ENCODE measurements around the gene TRIP10.

DNA sequence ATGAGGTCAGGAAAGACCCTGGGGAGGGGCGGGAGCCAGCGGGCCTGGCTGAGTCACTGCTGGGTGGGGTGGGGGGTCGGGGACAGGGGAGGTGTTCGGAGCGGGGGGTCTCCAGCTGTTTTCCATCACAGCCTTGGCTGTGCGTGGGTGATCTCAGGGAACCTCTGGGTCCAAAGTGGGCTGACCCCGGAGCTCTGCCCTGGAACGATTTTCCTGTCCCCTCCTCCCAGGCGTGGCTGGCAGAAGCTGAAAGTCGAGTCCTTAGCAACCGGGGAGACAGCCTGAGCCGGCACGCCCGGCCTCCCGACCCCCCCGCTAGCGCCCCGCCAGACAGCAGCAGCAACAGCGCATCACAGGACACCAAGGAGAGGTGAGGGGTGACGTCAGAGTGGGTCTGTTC lies 10.6 kb downstream of the TRIP10 start:
- TF ChIP-seq TAF1 (IDR thresholded peaks at IDR 0.05; ENCODE audit: low read depth, low read length) = no peak
- no peak for TF ChIP-seq POLR2A (IDR thresholded peaks at IDR 0.05; ENCODE audit: low read depth, low read length)
- TF ChIP-seq POLR2AphosphoS5 (IDR thresholded peaks at IDR 0.05; ENCODE audit: low read depth, low read length) = no peak
- no peak for TF ChIP-seq PAX5 (IDR thresholded peaks at IDR 0.05; ENCODE audit: insufficient read depth, low read length, severe bottlenecking)
- no peak for TF ChIP-seq SPI1 (IDR thresholded peaks at IDR 0.05; ENCODE audit: low read depth, low read length)
- TF ChIP-seq POU2F2 (IDR thresholded peaks at IDR 0.05; ENCODE audit: low read depth, low read length) = no peak

All from GM12891 (cell line).